ENCODE measurements around the gene DHX34. TPM values are rescaled to one million over a fixed set of nuclear protein-coding genes. Genes with fewer than 3 reads are reported as not detected.
"Not testable (repeated sequence)": the region's sequence is repeated elsewhere in the genome, so short reads cannot be mapped to it uniquely, and the experiment has no call there.

DHX34 gene
- polyA plus RNA-seq, 1 of the 3 experiments (the other 2 are of a cell fraction): 16.4 TPM

- CTCF ChIA-PET: interaction anchor here (1.6 to 4.6 kb wide), 3 partner anchors 15 to 59 kb away, joined by 4 to 17 read pairs (median 12); partner anchors contain the start of gene DHX34
- H2AFZ ChIP-seq (ENCODE audit: low read depth): no peak overlapping the region
- H3K27ac ChIP-seq (ENCODE audit: low read depth in 2 of 2, low read length in 1 of 2): no peak overlapping the region
These were observed 14.8 kb downstream of the DHX34 start for GRCh38 chr19:47363758-47364531.

GRCh38 chr19:47365455-47365854, 16.3 kb downstream of the DHX34 start:
- H3K27ac ChIP-seq (ENCODE audit: low read depth in 2 of 2, low read length in 1 of 2); H3K9me3 ChIP-seq; H3K79me2 ChIP-seq (ENCODE audit: insufficient read depth); H3K4me1 ChIP-seq (ENCODE audit: control insufficient read depth in 1 of 2, insufficient read depth in 2 of 2, low read depth in 1 of 2, low read length in 1 of 2); H4K20me1 ChIP-seq (ENCODE audit: insufficient read depth); H3K4me3 ChIP-seq (ENCODE audit: low read depth in 2 of 2, low read length in 1 of 2); H3K27me3 ChIP-seq (ENCODE audit: insufficient read depth); H3F3A ChIP-seq (replicated peaks; ENCODE audit: insufficient read depth); DNase-seq; H2AFZ ChIP-seq (ENCODE audit: low read depth); H3K9me2 ChIP-seq; H3K4me2 ChIP-seq; H3K9ac ChIP-seq; POLR2A ChIA-PET: not testable (repeated sequence)
- peaks cover 25 to 29% of the 10 kb centered on the region in 2 experiments for H3K36me3 ChIP-seq (replicated peaks in 1 of 2; ENCODE audit: control insufficient read depth in 1 of 2, insufficient read depth in 2 of 2, low read length in 1 of 2)
- 89% methylated on average over 10 of the region's 10 CpGs for WGBS (ENCODE audit: low lambda C conversion rate)
- CTCF ChIA-PET: interaction anchor here (1.0 to 4.6 kb wide), 2 partner anchors 16 to 26 kb away, joined by 5 to 17 read pairs; partner anchors contain the start of gene DHX34

More at GRCh38 chr19:47363758-47364531, 14.8 kb downstream of the DHX34 start:
- peaks cover 5% of the 10 kb centered on the region for H3F3A ChIP-seq (replicated peaks; ENCODE audit: insufficient read depth)
- H3K27me3 ChIP-seq (ENCODE audit: insufficient read depth): no peaks in the 10 kb centered on the region
- peaks cover 21 to 26% of the 10 kb centered on the region in 2 experiments for H3K36me3 ChIP-seq (replicated peaks in 1 of 2; ENCODE audit: control insufficient read depth in 1 of 2, insufficient read depth in 2 of 2, low read length in 1 of 2)
- TF ChIP-seq EP300 (IDR thresholded peaks at IDR 0.05; ENCODE audit: borderline replicate concordance in 1 of 2, low read depth in 1 of 2, low read length in 1 of 2) (no peak), NFIC (IDR thresholded peaks at IDR 0.05; ENCODE audit: borderline replicate concordance) (no peak)
- H3K9me3 ChIP-seq: no peaks in the 10 kb centered on the region
- no peak overlapping the region for H3K9ac ChIP-seq
- no peak overlapping the region for H3K4me3 ChIP-seq (ENCODE audit: low read depth in 2 of 2, low read length in 1 of 2)
- no peak overlapping the region for H3K4me2 ChIP-seq
- WGBS (ENCODE audit: low lambda C conversion rate): 88% methylated on average over 13 of the region's 13 CpGs
- H3K4me1 ChIP-seq (ENCODE audit: control insufficient read depth in 1 of 2, insufficient read depth in 2 of 2, low read depth in 1 of 2, low read length in 1 of 2): no peaks in the 10 kb centered on the region
- H3K9me2 ChIP-seq: no peaks in the 10 kb centered on the region
- no peaks in the 10 kb centered on the region for H4K20me1 ChIP-seq (ENCODE audit: insufficient read depth)
- peak; percentile 29 for DNase-seq
- POLR2A ChIA-PET: no interaction called here
- H3K79me2 ChIP-seq (ENCODE audit: insufficient read depth): peaks cover 3% of the 10 kb centered on the region; the same call in 1 of the 2 replicates

- CTCF ChIA-PET: interaction anchor here (1.6 to 4.9 kb wide), 2 partner anchors 21 kb away, joined by 10 to 21 read pairs; partner anchors contain the start of gene DHX34
- DNase-seq: no peak
These were observed 21.0 kb downstream of the DHX34 start for GRCh38 chr19:47370045-47370611.

More at GRCh38 chr19:47370045-47370611, 21.0 kb downstream of the DHX34 start:
- no peak overlapping the region for H3K9ac ChIP-seq
- no peak for TF ChIP-seq CTCF (IDR thresholded peaks at IDR 0.05)
- TF ChIP-seq POLR2AphosphoS5 (IDR thresholded peaks at IDR 0.05; ENCODE audit: low read depth, low read length): no peak
- H3K27ac ChIP-seq (ENCODE audit: low read depth in 2 of 2, low read length in 1 of 2): no peak overlapping the region
- 85% methylated on average over 10 of the region's 10 CpGs for WGBS (ENCODE audit: low lambda C conversion rate)
- H2AFZ ChIP-seq (ENCODE audit: low read depth): no peak overlapping the region
- no peak overlapping the region for H3K4me2 ChIP-seq
- no peaks in the 10 kb centered on the region; the same call in 1 of the 2 replicates for H3K79me2 ChIP-seq (ENCODE audit: insufficient read depth)
- POLR2A ChIA-PET: no interaction called here
- H3K9me3 ChIP-seq: no peaks in the 10 kb centered on the region
- no peaks in the 10 kb centered on the region for H3K27me3 ChIP-seq (ENCODE audit: insufficient read depth)
- H3K4me3 ChIP-seq (ENCODE audit: low read depth in 2 of 2, low read length in 1 of 2): no peak overlapping the region
- no peaks in the 10 kb centered on the region for H3K9me2 ChIP-seq
- no peaks in the 10 kb centered on the region for H4K20me1 ChIP-seq (ENCODE audit: insufficient read depth)
- H3F3A ChIP-seq (replicated peaks; ENCODE audit: insufficient read depth): no peaks in the 10 kb centered on the region
- H3K36me3 ChIP-seq (replicated peaks in 1 of 2; ENCODE audit: control insufficient read depth in 1 of 2, insufficient read depth in 2 of 2, low read length in 1 of 2): peaks cover 12 to 47% of the 10 kb centered on the region in 2 experiments
- H3K4me1 ChIP-seq (ENCODE audit: control insufficient read depth in 1 of 2, insufficient read depth in 2 of 2, low read depth in 1 of 2, low read length in 1 of 2): no peaks in the 10 kb centered on the region
